Hepatocyte (in vitro differentiated cells): Measurements from ENCODE around the gene ATP2C2.

Source experiments
- CTCF ChIP-seq: fragments of 200-600 bp; sonication (generic); IDR thresholded peaks from 2 replicates; pipeline ENCODE4 v1.5.1; 2016; ENCODE audit warnings: antibody characterized with exemption, mild to moderate bottlenecking; ENCODE audit not compliant: poor library complexity
- EZH2 ChIP-seq: fragments of 200-600 bp; sonication (generic); IDR thresholded peaks from 2 replicates; pipeline ENCODE4 v1.6.1; 2016; ENCODE audit warnings: antibody characterized with exemption, mild to moderate bottlenecking, borderline replicate concordance
- EZH2phosphoT487 ChIP-seq: fragments of 200-600 bp; sonication (generic); IDR thresholded peaks from one replicate; pipeline ENCODE4 v1.6.1; 2018; ENCODE audit warnings: antibody characterized with exemption, mild to moderate bottlenecking, low read depth, moderate library complexity; ENCODE audit not compliant: unreplicated experiment, severe bottlenecking

DNA sequence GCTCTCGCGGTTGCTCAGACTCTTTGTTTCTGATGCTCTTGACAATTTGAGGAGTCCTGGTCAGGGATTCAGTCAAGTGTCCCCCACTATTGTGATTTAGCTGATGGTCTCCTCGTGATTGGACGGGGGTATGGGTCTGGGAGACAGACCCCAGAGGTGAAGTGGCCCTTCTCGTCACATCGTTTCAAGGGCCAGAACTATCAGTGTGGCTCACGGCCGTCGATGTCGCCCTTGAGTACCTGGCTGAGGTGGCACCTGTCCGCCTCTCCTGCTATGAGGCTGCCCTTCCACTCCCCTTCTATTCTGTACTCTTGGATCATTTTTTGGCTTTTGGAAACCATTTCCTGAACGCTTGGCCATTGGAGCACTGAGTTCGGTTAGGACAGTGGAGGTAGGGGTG, 143.5 kb downstream of the ATP2C2 start:
- no peak for TF ChIP-seq CTCF
- no peak for TF ChIP-seq EZH2
- TF ChIP-seq EZH2phosphoT487: no peak
